ENCODE measurements around the gene TAF4. TPM values are rescaled to one million over a fixed set of nuclear protein-coding genes. Genes with fewer than 3 reads are reported as not detected.
"Not testable (repeated sequence)": the region's sequence is repeated elsewhere in the genome, so short reads cannot be mapped to it uniquely, and the experiment has no call there.

Gene TAF4
- total RNA-seq, 1 donor from 2014 or later, result 22.2 TPM

- H3K27ac Mint-ChIP-seq, result no peak overlapping the region
- H3K9me3 Mint-ChIP-seq, result no peaks in the 10 kb centered on the region
- TF ChIP-seq, protein P1, sequence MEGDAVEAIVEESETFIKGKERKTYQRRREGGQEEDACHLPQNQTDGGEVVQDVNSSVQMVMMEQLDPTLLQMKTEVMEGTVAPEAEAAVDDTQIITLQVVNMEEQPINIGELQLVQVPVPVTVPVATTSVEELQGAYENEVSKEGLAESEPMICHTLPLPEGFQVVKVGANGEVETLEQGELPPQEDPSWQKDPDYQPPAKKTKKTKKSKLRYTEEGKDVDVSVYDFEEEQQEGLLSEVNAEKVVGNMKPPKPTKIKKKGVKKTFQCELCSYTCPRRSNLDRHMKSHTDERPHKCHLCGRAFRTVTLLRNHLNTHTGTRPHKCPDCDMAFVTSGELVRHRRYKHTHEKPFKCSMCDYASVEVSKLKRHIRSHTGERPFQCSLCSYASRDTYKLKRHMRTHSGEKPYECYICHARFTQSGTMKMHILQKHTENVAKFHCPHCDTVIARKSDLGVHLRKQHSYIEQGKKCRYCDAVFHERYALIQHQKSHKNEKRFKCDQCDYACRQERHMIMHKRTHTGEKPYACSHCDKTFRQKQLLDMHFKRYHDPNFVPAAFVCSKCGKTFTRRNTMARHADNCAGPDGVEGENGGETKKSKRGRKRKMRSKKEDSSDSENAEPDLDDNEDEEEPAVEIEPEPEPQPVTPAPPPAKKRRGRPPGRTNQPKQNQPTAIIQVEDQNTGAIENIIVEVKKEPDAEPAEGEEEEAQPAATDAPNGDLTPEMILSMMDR (conservative IDR thresholded peaks at IDR 0.05), result no peak
- DNase-seq (ENCODE audit: extremely low spot score, unreplicated experiment), result no peak
- H3K36me3 Mint-ChIP-seq, result peaks cover 23% of the 10 kb centered on the region
- no peaks in the 10 kb centered on the region for H3K27me3 Mint-ChIP-seq
- H3K4me1 Mint-ChIP-seq (ENCODE audit: unreplicated experiment), result peaks cover 9% of the 10 kb centered on the region
- no peak overlapping the region for H3K4me3 Mint-ChIP-seq
Observed at GRCh38 chr20:61982191-61982950, 83.3 kb downstream of the TAF4 start.

DNA sequence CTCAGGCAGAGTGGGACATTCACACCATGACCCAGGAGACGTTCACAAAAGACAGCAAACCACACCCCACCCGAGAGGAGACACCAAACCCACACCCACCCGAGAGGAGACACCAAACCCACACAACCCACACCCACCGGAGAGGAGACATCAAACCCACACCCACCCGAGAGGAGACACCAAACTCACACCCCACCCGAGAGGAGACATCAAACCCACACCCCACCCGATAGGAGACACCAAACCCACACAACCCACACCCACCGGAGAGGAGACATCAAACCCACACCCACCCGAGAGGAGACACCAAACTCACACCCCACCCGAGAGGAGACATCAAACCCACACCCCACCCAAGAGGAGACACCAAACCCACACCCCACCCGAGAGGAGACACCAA is 84.0 kb downstream of the TAF4 start:
- not testable (repeated sequence) for DNase-seq (ENCODE audit: extremely low spot score, unreplicated experiment); H3K27ac Mint-ChIP-seq; H3K27me3 Mint-ChIP-seq; H3K9me3 Mint-ChIP-seq; H3K4me1 Mint-ChIP-seq (ENCODE audit: unreplicated experiment); H3K4me3 Mint-ChIP-seq
- peaks cover 21% of the 10 kb centered on the region for H3K36me3 Mint-ChIP-seq

DNA sequence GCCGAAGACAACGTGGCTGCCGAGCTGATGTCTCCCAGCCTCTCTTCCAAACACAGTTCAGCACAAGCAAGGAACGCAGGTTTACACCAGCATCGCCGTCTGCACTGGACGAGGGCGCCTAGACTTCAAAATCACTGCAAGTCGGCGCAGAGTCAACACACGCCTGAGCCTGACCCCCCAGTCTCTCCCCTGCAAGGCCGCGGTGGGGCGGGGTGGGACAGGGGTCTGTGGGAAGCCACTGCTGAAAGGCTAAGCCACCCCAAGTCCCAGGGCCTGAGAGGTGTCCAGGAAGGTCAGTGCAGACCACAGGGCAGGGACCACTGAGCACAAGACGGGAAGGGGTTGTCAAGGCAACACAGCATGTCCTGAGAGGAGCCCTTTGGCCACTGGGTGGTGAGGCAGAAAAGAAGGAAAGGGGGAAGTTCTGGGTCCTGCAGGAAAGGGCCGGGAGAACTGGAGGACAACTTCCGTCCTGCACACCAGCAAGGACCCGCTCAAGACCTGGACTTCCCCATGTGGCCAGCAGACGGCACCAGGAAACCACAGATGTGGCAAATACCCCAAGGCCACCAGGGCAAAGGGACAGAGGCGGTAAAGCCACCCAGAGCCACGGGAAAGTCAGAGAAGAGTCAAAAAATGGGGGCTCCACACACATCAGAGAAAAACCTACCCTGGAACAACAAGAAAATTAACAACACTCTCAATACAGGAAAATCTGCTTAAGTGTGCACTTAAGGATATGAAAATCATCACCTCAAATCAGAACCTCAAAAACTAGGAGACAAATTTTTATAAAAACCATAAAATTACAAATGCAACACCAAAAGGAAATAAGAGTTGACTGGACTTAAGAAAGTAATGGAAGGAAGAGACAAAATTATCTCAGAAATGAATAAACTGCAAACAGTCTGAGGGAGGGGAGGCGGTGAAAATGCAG is 84.8 kb downstream of the TAF4 start:
- DNase-seq (ENCODE audit: extremely low spot score, unreplicated experiment), result no peak
- Mint-ChIP-seq H3K27ac (no peak overlapping the region), H3K36me3 (peaks cover 17% of the 10 kb centered on the region), H3K27me3 (no peaks in the 10 kb centered on the region), H3K4me1 (ENCODE audit: unreplicated experiment) (peaks cover 9% of the 10 kb centered on the region), H3K9me3 (no peaks in the 10 kb centered on the region), H3K4me3 (no peak overlapping the region)
- TF ChIP-seq, protein P1 (conservative IDR thresholded peaks at IDR 0.05), result peak; percentile 65

GRCh38 chr20:61979701-61980635 is 85.7 kb downstream of the TAF4 start:
- no peak for DNase-seq (ENCODE audit: extremely low spot score, unreplicated experiment)
- Mint-ChIP-seq H3K27ac (no peak overlapping the region), H3K9me3 (no peaks in the 10 kb centered on the region), H3K27me3 (no peaks in the 10 kb centered on the region), H3K4me3 (no peak overlapping the region), H3K36me3 (peaks cover 17% of the 10 kb centered on the region), H3K4me1 (ENCODE audit: unreplicated experiment) (peaks cover 9% of the 10 kb centered on the region)
- TF ChIP-seq, protein P1 (conservative IDR thresholded peaks at IDR 0.05), result no peak

DNA sequence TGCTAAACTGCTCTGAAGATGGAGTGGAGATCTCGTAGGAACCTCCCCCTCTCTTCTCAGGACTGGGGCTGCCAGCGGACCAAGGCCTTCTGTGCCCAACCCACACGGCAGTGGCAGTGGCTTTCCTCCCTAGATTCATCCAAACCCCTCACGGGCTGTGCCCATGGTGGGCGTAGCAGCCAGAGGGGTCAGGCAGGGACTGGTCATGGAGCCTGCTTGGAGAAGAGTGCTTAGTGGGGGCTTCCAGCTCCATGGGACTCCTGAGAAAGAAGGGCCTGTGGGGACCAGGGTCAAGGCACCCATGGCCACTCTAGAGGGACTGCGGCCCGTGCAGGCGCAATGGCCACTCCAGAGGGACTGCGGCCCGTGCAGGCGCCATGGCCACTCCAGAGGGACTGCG is 86.6 kb downstream of the TAF4 start:
- no peak overlapping the region for H3K4me3 Mint-ChIP-seq
- H3K36me3 Mint-ChIP-seq, result peaks cover 15% of the 10 kb centered on the region
- TF ChIP-seq, protein P1 (conservative IDR thresholded peaks at IDR 0.05), result no peak

More for the DNA sequence above, 86.6 kb downstream of the TAF4 start:
- Mint-ChIP-seq H3K27me3 (no peaks in the 10 kb centered on the region), H3K9me3 (no peaks in the 10 kb centered on the region), H3K27ac (no peak overlapping the region), H3K4me1 (ENCODE audit: unreplicated experiment) (peaks cover 9% of the 10 kb centered on the region)
- no peak for DNase-seq (ENCODE audit: extremely low spot score, unreplicated experiment)
